ENCODE results near the gene SLC25A43. TPM values are rescaled to one million over a fixed set of nuclear protein-coding genes. Genes with fewer than 3 reads are reported as not detected.

SLC25A43 gene
- total and polyA plus RNA-seq, 4 donors = 3.6 to 18.7 (median 13.6) TPM

DNA sequence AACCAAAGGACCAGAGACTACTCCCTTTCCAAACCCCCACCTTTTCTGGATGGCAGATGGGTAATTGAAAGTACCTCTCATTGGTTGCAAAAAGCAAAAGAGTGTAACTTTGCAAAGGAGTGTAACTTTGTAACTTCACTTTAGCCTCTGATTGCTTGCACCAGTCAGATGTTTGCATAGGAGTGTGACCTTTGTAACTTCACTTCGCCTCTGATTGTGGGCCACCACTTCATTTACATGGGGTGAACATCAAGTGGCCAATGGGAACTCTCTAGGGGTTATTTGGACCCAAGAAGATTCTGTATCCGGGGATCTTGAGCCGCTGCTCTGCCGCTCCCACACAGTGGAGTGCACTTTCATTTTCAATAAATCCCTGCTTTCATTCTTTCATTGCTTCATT lies 9.9 kb upstream of the SLC25A43 start:
- Histone ChIP-seq H3K27ac (ENCODE audit: low read depth in 1 of 2, low read length in 1 of 2) (no peak overlapping the region), H3K9ac (ENCODE audit: insufficient read depth in 1 of 2, low read length in 2 of 2) (no peak overlapping the region), H3K9me3 (ENCODE audit: control insufficient read depth in 4 of 4, insufficient read depth in 3 of 4, low read length in 3 of 4) (no peaks in the 10 kb centered on the region), H3K4me3 (no peak overlapping the region), H3K27me3 (ENCODE audit: control insufficient read depth in 3 of 3, insufficient read depth in 3 of 3, low read length in 2 of 3) (no peaks in the 10 kb centered on the region), H3K36me3 (ENCODE audit: control insufficient read depth in 4 of 4, insufficient read depth in 4 of 4, low read length in 4 of 4) (no peaks in the 10 kb centered on the region), H3K4me1 (ENCODE audit: control insufficient read depth in 5 of 5, insufficient read depth in 5 of 5, low read length in 5 of 5) (no peaks in the 10 kb centered on the region)
- TF ChIP-seq, protein P1, sequence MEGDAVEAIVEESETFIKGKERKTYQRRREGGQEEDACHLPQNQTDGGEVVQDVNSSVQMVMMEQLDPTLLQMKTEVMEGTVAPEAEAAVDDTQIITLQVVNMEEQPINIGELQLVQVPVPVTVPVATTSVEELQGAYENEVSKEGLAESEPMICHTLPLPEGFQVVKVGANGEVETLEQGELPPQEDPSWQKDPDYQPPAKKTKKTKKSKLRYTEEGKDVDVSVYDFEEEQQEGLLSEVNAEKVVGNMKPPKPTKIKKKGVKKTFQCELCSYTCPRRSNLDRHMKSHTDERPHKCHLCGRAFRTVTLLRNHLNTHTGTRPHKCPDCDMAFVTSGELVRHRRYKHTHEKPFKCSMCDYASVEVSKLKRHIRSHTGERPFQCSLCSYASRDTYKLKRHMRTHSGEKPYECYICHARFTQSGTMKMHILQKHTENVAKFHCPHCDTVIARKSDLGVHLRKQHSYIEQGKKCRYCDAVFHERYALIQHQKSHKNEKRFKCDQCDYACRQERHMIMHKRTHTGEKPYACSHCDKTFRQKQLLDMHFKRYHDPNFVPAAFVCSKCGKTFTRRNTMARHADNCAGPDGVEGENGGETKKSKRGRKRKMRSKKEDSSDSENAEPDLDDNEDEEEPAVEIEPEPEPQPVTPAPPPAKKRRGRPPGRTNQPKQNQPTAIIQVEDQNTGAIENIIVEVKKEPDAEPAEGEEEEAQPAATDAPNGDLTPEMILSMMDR (IDR thresholded peaks at IDR 0.05; ENCODE audit: control extremely low read depth, extremely low read depth) = no peak
- ATAC-seq (ENCODE audit: insufficient read depth, low FRiP score) (no peak), DNase-seq (no peak)
- 71 to 85% methylated on average over 4 of the region's 4 CpGs for WGBS, 2 donors

DNA sequence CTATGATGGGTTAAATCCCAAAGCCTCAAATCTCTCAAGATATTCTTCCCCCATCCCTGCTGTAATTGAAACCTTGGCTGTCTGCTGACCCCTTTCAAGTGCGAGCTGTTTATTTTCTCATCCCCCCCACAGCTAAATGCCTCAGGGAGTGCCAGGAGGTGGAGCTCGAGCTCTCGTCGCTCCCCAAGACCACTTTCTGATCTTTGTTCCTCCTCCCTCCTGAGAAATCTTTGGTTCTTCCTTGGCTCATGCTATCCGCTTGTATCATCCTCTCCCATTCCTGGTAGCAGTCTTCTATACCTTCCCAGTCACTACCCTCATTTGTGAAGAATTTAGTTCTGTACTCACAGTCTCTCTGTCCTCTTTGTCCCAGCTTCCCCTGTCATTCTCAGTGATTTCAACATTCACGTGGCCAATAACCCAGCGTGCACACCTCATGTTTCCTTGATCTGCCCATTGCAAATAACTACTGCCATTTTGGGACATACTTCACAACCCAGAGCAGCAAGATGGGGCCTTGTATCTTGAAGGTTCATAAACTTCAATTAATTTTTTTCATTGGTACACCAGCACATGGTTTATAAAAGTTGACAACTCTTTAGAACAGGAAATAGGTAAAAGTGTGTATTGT lies 9.2 kb upstream of the SLC25A43 start:
- H3K9ac ChIP-seq (ENCODE audit: insufficient read depth in 1 of 2, low read length in 2 of 2) = no peak overlapping the region
- H3K4me3 ChIP-seq = no peak overlapping the region
- TF ChIP-seq, protein P1 (IDR thresholded peaks at IDR 0.05; ENCODE audit: control extremely low read depth, extremely low read depth) = no peak
- 45 to 57% methylated on average over 7 of the region's 7 CpGs for WGBS, 2 donors
- H3K27me3 ChIP-seq (ENCODE audit: control insufficient read depth in 3 of 3, insufficient read depth in 3 of 3, low read length in 2 of 3) = no peaks in the 10 kb centered on the region
- no peak overlapping the region for H3K27ac ChIP-seq (ENCODE audit: low read depth in 1 of 2, low read length in 1 of 2)
- DNase-seq = peak in 1 of 3 donors; percentile 28
- no peaks in the 10 kb centered on the region for H3K4me1 ChIP-seq (ENCODE audit: control insufficient read depth in 5 of 5, insufficient read depth in 5 of 5, low read length in 5 of 5)
- no peaks in the 10 kb centered on the region for H3K36me3 ChIP-seq (ENCODE audit: control insufficient read depth in 4 of 4, insufficient read depth in 4 of 4, low read length in 4 of 4)
- H3K9me3 ChIP-seq (ENCODE audit: control insufficient read depth in 4 of 4, insufficient read depth in 3 of 4, low read length in 3 of 4) = no peaks in the 10 kb centered on the region
- no peak for ATAC-seq (ENCODE audit: insufficient read depth, low FRiP score)

DNA sequence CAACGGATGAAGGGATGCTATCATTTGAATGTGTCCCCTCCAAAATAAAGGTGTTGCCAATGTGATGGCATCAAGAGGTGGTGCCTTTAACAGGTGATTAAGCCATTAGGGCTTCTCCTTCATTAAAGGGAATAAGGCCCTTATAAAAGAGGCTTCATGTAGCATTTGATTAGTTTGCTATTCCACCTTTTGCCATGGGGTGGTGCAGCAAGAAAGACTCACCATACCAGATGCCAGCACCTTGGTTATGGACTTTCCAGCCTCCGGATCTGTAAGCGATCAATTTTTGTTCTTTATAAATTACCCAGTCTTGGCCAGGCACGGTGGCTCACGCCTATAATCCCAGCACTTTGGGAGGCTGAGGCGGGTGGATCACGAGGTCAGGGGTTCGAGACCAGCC lies 7.9 kb upstream of the SLC25A43 start:
- H3K27ac ChIP-seq (ENCODE audit: low read depth in 1 of 2, low read length in 1 of 2) = no peak overlapping the region
- ATAC-seq (ENCODE audit: insufficient read depth, low FRiP score) (no peak), DNase-seq (no peak)
- H3K27me3 ChIP-seq (ENCODE audit: control insufficient read depth in 3 of 3, insufficient read depth in 3 of 3, low read length in 2 of 3) = no peaks in the 10 kb centered on the region
- H3K9ac ChIP-seq (ENCODE audit: insufficient read depth in 1 of 2, low read length in 2 of 2) = no peak overlapping the region
- H3K9me3 ChIP-seq (ENCODE audit: control insufficient read depth in 4 of 4, insufficient read depth in 3 of 4, low read length in 3 of 4) = no peaks in the 10 kb centered on the region
- H3K4me3 ChIP-seq = no peak overlapping the region
- H3K4me1 ChIP-seq (ENCODE audit: control insufficient read depth in 5 of 5, insufficient read depth in 5 of 5, low read length in 5 of 5) = no peaks in the 10 kb centered on the region
- TF ChIP-seq, protein P1 (IDR thresholded peaks at IDR 0.05; ENCODE audit: control extremely low read depth, extremely low read depth) = no peak
- no peaks in the 10 kb centered on the region for H3K36me3 ChIP-seq (ENCODE audit: control insufficient read depth in 4 of 4, insufficient read depth in 4 of 4, low read length in 4 of 4)
- WGBS, 2 donors = 62 to 66% methylated on average over 7 to 8 of the region's 8 CpGs

DNA sequence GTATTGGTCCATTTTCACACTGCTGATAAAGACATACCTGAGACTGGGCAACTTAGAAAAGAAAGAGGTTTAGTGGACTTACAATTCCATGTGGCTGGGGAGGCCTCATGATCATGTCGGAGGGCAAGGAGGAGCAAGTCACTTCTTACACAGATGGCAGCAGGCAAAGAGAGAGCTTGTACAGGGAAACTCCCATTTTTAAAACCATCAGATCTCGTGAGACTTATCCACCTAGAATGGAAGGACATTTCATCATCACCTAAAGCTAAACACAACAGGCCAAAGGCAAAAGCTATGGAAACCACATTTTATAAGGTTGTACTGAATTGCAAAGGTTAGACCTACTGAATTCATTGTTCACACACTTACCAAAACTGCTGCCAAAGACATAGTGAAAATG lies 6.0 kb upstream of the SLC25A43 start:
- Histone ChIP-seq H3K27me3 (ENCODE audit: control insufficient read depth in 3 of 3, insufficient read depth in 3 of 3, low read length in 2 of 3) (no peaks in the 10 kb centered on the region), H3K4me1 (ENCODE audit: control insufficient read depth in 5 of 5, insufficient read depth in 5 of 5, low read length in 5 of 5) (no peaks in the 10 kb centered on the region), H3K36me3 (ENCODE audit: control insufficient read depth in 4 of 4, insufficient read depth in 4 of 4, low read length in 4 of 4) (no peaks in the 10 kb centered on the region), H3K9ac (ENCODE audit: insufficient read depth in 1 of 2, low read length in 2 of 2) (no peak overlapping the region), H3K27ac (ENCODE audit: low read depth in 1 of 2, low read length in 1 of 2) (no peak overlapping the region), H3K4me3 (no peak overlapping the region), H3K9me3 (ENCODE audit: control insufficient read depth in 4 of 4, insufficient read depth in 3 of 4, low read length in 3 of 4) (no peaks in the 10 kb centered on the region)
- ATAC-seq (ENCODE audit: insufficient read depth, low FRiP score) = no peak
- DNase-seq = no peak
- TF ChIP-seq, protein P1 (IDR thresholded peaks at IDR 0.05; ENCODE audit: control extremely low read depth, extremely low read depth) = no peak
- 85 to 94% methylated on average over 2 of the region's 2 CpGs for WGBS, 2 donors

Data from lung (tissue), 12 donors.